GM23338 (cell line): ENCODE data around the gene CDR2. TPM values are rescaled to one million over a fixed set of nuclear protein-coding genes. Genes with fewer than 3 reads are reported as not detected.
A peak's percentile ranks its signal among the peaks of the same experiment; 100 is the strongest.

Source experiments
- ATAC-seq: fragments of 200-7000 bp; cut with Tn5 transposase; 3 replicates; pipeline ENCODE4 v1.9.1; 2020
- DNase-seq: peaks from one replicate; pipeline ENCODE4 v3.0.0-alpha.2; 2015; ENCODE audit warnings: low spot score
- H2AFZ ChIP-seq: fragments of 200-600 bp; sonication (generic); 2 replicates; pipeline ENCODE4 v1.8.0; 2016; ENCODE audit warnings: antibody characterized with exemption, mild to moderate bottlenecking, moderate library complexity
- H3F3A ChIP-seq: fragments of 200-600 bp; sonication (generic); replicated peaks from 2 replicates; pipeline ENCODE4 v1.8.0; 2017; ENCODE audit warnings: antibody characterized with exemption, mixed run types, low read depth
- H3K27ac ChIP-seq: fragments of 200-600 bp; sonication (generic); 2 replicates; pipeline ENCODE4 v1.6.1; 2016; ENCODE audit warnings: low read depth
- H3K27me3 ChIP-seq: fragments of 200-600 bp; sonication (generic); 2 replicates; pipeline ENCODE4 v1.8.0; 2016; ENCODE audit warnings: mild to moderate bottlenecking, mixed run types, moderate library complexity; ENCODE audit not compliant: insufficient read depth
- H3K36me3 ChIP-seq: fragments of 200-600 bp; sonication (generic); 2 replicates; pipeline ENCODE4 v1.8.0; 2016; ENCODE audit warnings: mild to moderate bottlenecking; ENCODE audit not compliant: insufficient read depth
- H3K4me1 ChIP-seq: fragments of 200-600 bp; sonication (generic); 2 replicates; pipeline ENCODE4 v1.8.0; 2016; ENCODE audit warnings: mild to moderate bottlenecking, moderate library complexity; ENCODE audit not compliant: insufficient read depth
- H3K4me2 ChIP-seq: fragments of 200-600 bp; sonication (generic); 2 replicates; pipeline ENCODE4 v1.7.1; 2017; ENCODE audit warnings: mixed run types
- H3K4me3 ChIP-seq: fragments of 200-600 bp; sonication (generic); 2 replicates; pipeline ENCODE4 v1.6.1; 2016; ENCODE audit warnings: mixed run types
- H3K79me2 ChIP-seq: fragments of 200-600 bp; sonication (generic); replicated peaks from 2 replicates; pipeline ENCODE4 v1.8.0; 2017; ENCODE audit warnings: mild to moderate bottlenecking; ENCODE audit not compliant: insufficient read depth
- H3K9me2 ChIP-seq: fragments of 200-600 bp; sonication (generic); 2 replicates; pipeline ENCODE4 v1.8.0; 2017; ENCODE audit not compliant: insufficient read depth
- H4K20me1 ChIP-seq: fragments of 200-600 bp; sonication (generic); replicated peaks from 2 replicates; pipeline ENCODE4 v1.8.0; 2017; ENCODE audit warnings: mild to moderate bottlenecking; ENCODE audit not compliant: insufficient read depth
- H3K27ac Mint-ChIP-seq: 2 replicates; pipeline ENCODE4 v1.8.0; 2020; ENCODE audit warnings: inconsistent platforms, mild to moderate bottlenecking, moderate library complexity, mixed read lengths
- H3K27me3 Mint-ChIP-seq: 3 replicates; pipeline ENCODE4 v1.8.0; 2022; ENCODE audit warnings: low read depth, mild to moderate bottlenecking, moderate library complexity, mixed read lengths, inconsistent platforms; ENCODE audit not compliant: insufficient read depth, poor library complexity
- H3K36me3 Mint-ChIP-seq: 3 replicates; pipeline ENCODE4 v1.8.0; 2021; ENCODE audit warnings: low read depth, mild to moderate bottlenecking, inconsistent platforms, moderate library complexity, mixed read lengths
- H3K4me1 Mint-ChIP-seq: 3 replicates; pipeline ENCODE4 v1.8.0; 2020; ENCODE audit warnings: mild to moderate bottlenecking, inconsistent platforms, mixed read lengths
- H3K4me3 Mint-ChIP-seq: 3 replicates; pipeline ENCODE4 v1.8.0; 2021; ENCODE audit warnings: moderate library complexity, mild to moderate bottlenecking, inconsistent platforms, mixed read lengths
- H3K9me3 Mint-ChIP-seq: 3 replicates; pipeline ENCODE4 v1.8.0; 2020; ENCODE audit warnings: moderate library complexity, mild to moderate bottlenecking, inconsistent platforms, mixed read lengths
- CREB1 ChIP-seq: fragments of 250-450 bp; sonication (Bioruptor Pico); IDR thresholded peaks from 2 replicates; pipeline ENCODE4 v1.5.0; 2020; ENCODE audit warnings: low read depth, mild to moderate bottlenecking, moderate library complexity
- CTCF ChIP-seq, 2 experiments: fragments of 200-600 bp in 1 of 2; sonication (generic) in 1 of 2; conservative IDR thresholded peaks; 2 replicates each; pipeline versions ENCODE4 v1.5.1 to v1.6.1; 2016 to 2017; ENCODE audit warnings: antibody characterized with exemption in 2 of 2, low read depth in 2 of 2, mild to moderate bottlenecking in 2 of 2, moderate library complexity in 1 of 2
- ETS1 ChIP-seq: IDR thresholded peaks from 2 replicates; pipeline ENCODE4 v1.6.1; 2016; ENCODE audit warnings: antibody characterized with exemption
- NANOG ChIP-seq: IDR thresholded peaks from 2 replicates; pipeline ENCODE4 v1.6.1; 2016; ENCODE audit warnings: antibody characterized with exemption, borderline replicate concordance
- POLR2AphosphoS5 ChIP-seq: IDR thresholded peaks from 2 replicates; pipeline ENCODE4 v1.6.1; 2016; ENCODE audit warnings: antibody characterized with exemption, low read depth
- REST ChIP-seq: IDR thresholded peaks from one replicate; pipeline ENCODE4 v1.6.1; 2018; ENCODE audit warnings: antibody characterized with exemption; ENCODE audit not compliant: unreplicated experiment
- STAT1 ChIP-seq: IDR thresholded peaks from one replicate; pipeline ENCODE4 v1.6.1; 2016; ENCODE audit warnings: antibody characterized with exemption; ENCODE audit not compliant: unreplicated experiment
- ZNF331 ChIP-seq: fragments of 250-450 bp; sonication (Bioruptor Pico); IDR thresholded peaks from 2 replicates; pipeline ENCODE4 v1.5.0; 2020; ENCODE audit warnings: low read depth, mild to moderate bottlenecking, moderate library complexity
- polyA plus RNA-seq: library from polyadenylated mRNA; unstranded; fragments of >200 nt; fragmentation: Nextera tagmentation; extraction: Ambion mirVana; gene quantifications from 2 replicates; pipeline ENCODE4 v1.2.1, GENCODE V29; 2016
- total RNA-seq: library from RNA; depleted of rRNA; stranded (reverse); fragments of >200 nt; shearing (Covaris generic); gene quantifications from 2 replicates; pipeline ENCODE4 v1.2.3, GENCODE V29; 2014

CDR2 gene
- total and polyA plus RNA-seq, 2 experiments from 2014 or later: 17.7 to 39.3 TPM

GRCh38 chr16:22312897-22313781, 61.3 kb downstream of the CDR2 start:
- no peak overlapping the region for H3K4me3 Mint-ChIP-seq
- Histone ChIP-seq H3F3A (peaks cover 14% of the 10 kb centered on the region; the same call in 1 of the 2 replicates), H3K27me3 (no peaks in the 10 kb centered on the region), H3K36me3 (peaks cover 14% of the 10 kb centered on the region; the same call in 1 of the 2 replicates), H3K4me2 (no peak overlapping the region), H3K4me3 (no peak overlapping the region), H3K27ac (peak overlapping the region; percentile 45; the same call in 1 of the 2 replicates), H4K20me1 (peaks cover 10% of the 10 kb centered on the region; the same call in 1 of the 2 replicates), H3K4me1 (no peaks in the 10 kb centered on the region), H2AFZ (no peak overlapping the region), H3K9me2 (no peaks in the 10 kb centered on the region), H3K79me2 (no peaks in the 10 kb centered on the region)
- H3K9me3 Mint-ChIP-seq: no peaks in the 10 kb centered on the region
- TF ChIP-seq POLR2AphosphoS5: no peak
- no peak for TF ChIP-seq CREB1 (CRISPR knock-in tag)
- TF ChIP-seq STAT1: no peak
- TF ChIP-seq CTCF (conservative IDR thresholded peaks at IDR 0.05; ENCODE audit: low read depth in 2 of 2): no peak
- TF ChIP-seq REST: no peak
- no peak for TF ChIP-seq NANOG
- TF ChIP-seq ETS1: no peak
- no peak for TF ChIP-seq ZNF331 (CRISPR knock-in tag)
- H3K36me3 Mint-ChIP-seq: peaks cover 78% of the 10 kb centered on the region
- ATAC-seq (peak; percentile 27; the same call in 1 of the 3 replicates), DNase-seq (no peak)
- no peaks in the 10 kb centered on the region for H3K4me1 Mint-ChIP-seq
- H3K27me3 Mint-ChIP-seq: peaks cover 3% of the 10 kb centered on the region
- no peak overlapping the region for H3K27ac Mint-ChIP-seq
